Endodermal cell (in vitro differentiated cells): ENCODE data around the gene MFSD2B. TPM values are rescaled to one million over a fixed set of nuclear protein-coding genes. Genes with fewer than 3 reads are reported as not detected.

Experiments
- DNase-seq: peaks from one replicate; pipeline ENCODE4 v3.0.0-alpha.2; 2017
- H3K27ac ChIP-seq: 2 replicates; pipeline ENCODE4 v1.5.1; 2013; ENCODE audit warnings: mild to moderate bottlenecking, low read depth, low read length, moderate library complexity
- H3K27me3 ChIP-seq: 2 replicates; pipeline ENCODE4 v1.6.1; 2013; ENCODE audit warnings: mild to moderate bottlenecking, low read length, moderate library complexity; ENCODE audit not compliant: insufficient read depth, control insufficient read depth, poor library complexity, severe bottlenecking
- H3K36me3 ChIP-seq: 2 replicates; pipeline ENCODE4 v1.7.0; 2013; ENCODE audit warnings: mild to moderate bottlenecking, low read length, moderate library complexity; ENCODE audit not compliant: control insufficient read depth, insufficient read depth
- H3K4me1 ChIP-seq: one replicate; pipeline ENCODE4 v1.7.0; 2013; ENCODE audit warnings: low read length; ENCODE audit not compliant: control insufficient read depth, insufficient read depth
- H3K4me3 ChIP-seq: 2 replicates; pipeline ENCODE4 v1.5.1; 2013; ENCODE audit warnings: mild to moderate bottlenecking, low read length, moderate library complexity
- H3K9ac ChIP-seq: 2 replicates; pipeline ENCODE4 v1.6.1; 2013; ENCODE audit warnings: mild to moderate bottlenecking, low read length, moderate library complexity; ENCODE audit not compliant: poor library complexity, severe bottlenecking; ENCODE audit errors: extremely low read depth
- H3K9me3 ChIP-seq: 2 replicates; pipeline ENCODE4 v1.6.1; 2013; ENCODE audit warnings: mild to moderate bottlenecking, low read length, moderate library complexity; ENCODE audit not compliant: control insufficient read depth
- H3K27ac Mint-ChIP-seq: 2 replicates; pipeline ENCODE4 v1.8.0; 2020; ENCODE audit warnings: mixed read lengths
- H3K27me3 Mint-ChIP-seq: 2 replicates; pipeline ENCODE4 v1.8.0; 2021; ENCODE audit warnings: mild to moderate bottlenecking, mixed read lengths; ENCODE audit not compliant: insufficient read depth
- H3K36me3 Mint-ChIP-seq: 2 replicates; pipeline ENCODE4 v1.8.0; 2020; ENCODE audit warnings: low read depth, mixed read lengths
- H3K4me1 Mint-ChIP-seq: 2 replicates; pipeline ENCODE4 v1.8.0; 2020; ENCODE audit warnings: mixed read lengths
- H3K4me3 Mint-ChIP-seq: 2 replicates; pipeline ENCODE4 v1.8.0; 2020; ENCODE audit warnings: mild to moderate bottlenecking, moderate library complexity, mixed read lengths
- H3K9me3 Mint-ChIP-seq: 2 replicates; pipeline ENCODE4 v1.8.0; 2020; ENCODE audit warnings: mild to moderate bottlenecking, mixed read lengths
- WGBS, 2 experiments: methylation state at CpG; one replicate each; pipeline versions ENCODE4 v1.1.5 to v1.1.7; 2013; ENCODE audit warnings: missing lambda C conversion rate in 2 of 2, mixed read lengths in 1 of 2; ENCODE audit not compliant: insufficient coverage in 1 of 2, insufficient read length in 1 of 2; 5-methylcytosine and 5-hydroxymethylcytosine counted together
- total RNA-seq, 2 donors: library from RNA; stranded (reverse); fragmentation: NEBNext Ultra II Directional in 1 of 2; extraction: Animal tissue kit (Norgen Biotek cat#: 25700) in 1 of 2; gene quantifications; 2 replicates in 1 of 2; 3 replicates in 1 of 2; pipeline ENCODE4 v1.2.1, GENCODE V29; 2021
- TF ChIP-seq, protein P1 (sequence below): fragments of 200-600 bp; sonication (generic); conservative IDR thresholded peaks from 2 replicates; pipeline ENCODE4 v1.5.0; 2021; ENCODE audit warnings: antibody characterized with exemption, mild to moderate bottlenecking

Gene MFSD2B
- total RNA-seq, 2 donors from 2014 or later = 0.91 to 1.0 TPM

DNA sequence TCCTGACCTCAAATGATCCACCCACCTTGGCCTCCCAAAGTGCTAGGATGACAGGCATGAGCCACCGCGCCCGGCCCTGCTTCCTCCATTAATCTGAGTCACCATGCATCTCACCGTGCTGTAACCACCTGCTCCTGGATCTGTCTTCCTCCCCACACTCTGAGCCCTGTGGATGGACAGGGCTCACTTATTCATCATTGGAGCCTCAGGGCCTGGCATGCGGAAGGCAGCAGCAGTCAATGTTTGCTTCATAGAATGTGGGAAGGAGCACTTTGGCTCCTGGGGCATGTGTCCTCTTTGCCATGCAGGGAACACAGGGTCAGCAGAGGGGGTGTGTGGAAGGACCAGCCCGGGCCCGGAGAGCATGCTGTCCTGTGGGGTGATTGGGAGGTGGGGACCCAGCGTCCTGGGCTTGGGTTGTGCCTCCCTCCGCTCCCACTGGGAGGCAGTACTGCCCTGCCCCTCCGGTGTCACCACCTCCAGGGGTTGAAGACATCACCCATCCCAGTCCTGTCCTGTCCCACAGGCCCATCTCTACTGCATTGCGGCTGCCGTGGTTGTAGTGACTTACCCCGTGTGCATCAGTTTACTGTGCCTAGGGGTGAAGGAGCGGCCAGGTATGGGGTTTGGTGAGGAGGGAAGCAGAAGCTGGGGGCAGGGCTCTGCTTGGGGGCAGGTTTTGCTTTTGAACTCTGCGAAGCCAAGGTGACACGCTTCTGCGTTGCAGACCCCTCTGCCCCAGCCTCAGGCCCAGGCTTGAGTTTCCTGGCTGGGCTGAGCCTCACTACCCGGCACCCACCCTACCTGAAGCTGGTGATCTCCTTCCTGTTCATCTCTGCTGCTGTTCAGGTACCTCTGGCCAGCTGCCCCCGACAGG, 11.5 kb downstream of the MFSD2B start:
- Mint-ChIP-seq H3K27me3 (no peaks in the 10 kb centered on the region), H3K36me3 (peaks cover 11% of the 10 kb centered on the region), H3K27ac (peak overlapping the region; percentile 39), H3K4me3 (no peak overlapping the region), H3K9me3 (no peaks in the 10 kb centered on the region), H3K4me1 (peaks cover 11% of the 10 kb centered on the region)
- Histone ChIP-seq H3K4me1 (no peaks in the 10 kb centered on the region), H3K9ac (no peak overlapping the region), H3K36me3 (peaks cover 3% of the 10 kb centered on the region), H3K27me3 (no peaks in the 10 kb centered on the region), H3K4me3 (no peak overlapping the region), H3K27ac (no peak overlapping the region), H3K9me3 (no peaks in the 10 kb centered on the region)
- peak; percentile 91 for DNase-seq
- TF ChIP-seq, protein P1, sequence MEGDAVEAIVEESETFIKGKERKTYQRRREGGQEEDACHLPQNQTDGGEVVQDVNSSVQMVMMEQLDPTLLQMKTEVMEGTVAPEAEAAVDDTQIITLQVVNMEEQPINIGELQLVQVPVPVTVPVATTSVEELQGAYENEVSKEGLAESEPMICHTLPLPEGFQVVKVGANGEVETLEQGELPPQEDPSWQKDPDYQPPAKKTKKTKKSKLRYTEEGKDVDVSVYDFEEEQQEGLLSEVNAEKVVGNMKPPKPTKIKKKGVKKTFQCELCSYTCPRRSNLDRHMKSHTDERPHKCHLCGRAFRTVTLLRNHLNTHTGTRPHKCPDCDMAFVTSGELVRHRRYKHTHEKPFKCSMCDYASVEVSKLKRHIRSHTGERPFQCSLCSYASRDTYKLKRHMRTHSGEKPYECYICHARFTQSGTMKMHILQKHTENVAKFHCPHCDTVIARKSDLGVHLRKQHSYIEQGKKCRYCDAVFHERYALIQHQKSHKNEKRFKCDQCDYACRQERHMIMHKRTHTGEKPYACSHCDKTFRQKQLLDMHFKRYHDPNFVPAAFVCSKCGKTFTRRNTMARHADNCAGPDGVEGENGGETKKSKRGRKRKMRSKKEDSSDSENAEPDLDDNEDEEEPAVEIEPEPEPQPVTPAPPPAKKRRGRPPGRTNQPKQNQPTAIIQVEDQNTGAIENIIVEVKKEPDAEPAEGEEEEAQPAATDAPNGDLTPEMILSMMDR = peak; percentile 79
- 81 to 88% methylated on average over 14 to 19 of the region's 19 CpGs for WGBS, 2 experiments

DNA sequence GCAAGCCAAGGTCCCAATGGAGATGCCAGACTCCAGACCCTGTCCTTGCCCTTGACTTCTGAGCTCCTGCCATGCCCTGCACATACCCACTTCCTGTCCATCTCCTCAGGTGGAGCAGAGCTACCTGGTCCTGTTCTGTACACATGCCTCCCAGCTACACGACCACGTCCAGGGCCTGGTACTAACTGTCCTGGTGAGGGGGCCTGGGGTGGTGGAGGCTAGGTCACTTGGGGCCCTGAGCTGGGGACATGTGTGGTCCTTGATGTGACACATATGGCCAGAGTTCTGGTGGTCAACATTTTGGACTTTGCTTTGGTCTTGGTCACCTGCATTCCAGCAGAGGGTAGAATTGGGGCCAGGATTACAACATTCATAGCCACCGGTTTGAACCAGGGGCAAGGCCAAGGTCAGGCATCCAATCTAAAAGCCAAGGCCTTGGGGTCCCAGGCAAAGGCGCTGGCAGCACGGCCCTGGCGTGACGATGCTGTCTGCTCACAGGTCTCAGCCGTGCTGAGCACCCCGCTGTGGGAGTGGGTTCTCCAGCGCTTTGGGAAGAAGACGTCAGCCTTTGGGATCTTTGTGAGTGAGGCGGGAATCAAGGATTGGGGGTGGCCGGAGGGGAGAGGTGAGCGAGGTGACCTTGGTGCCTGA, 12.6 kb downstream of the MFSD2B start:
- H3K9me3 Mint-ChIP-seq = no peaks in the 10 kb centered on the region
- H3K4me3 ChIP-seq = no peak overlapping the region
- H3K9ac ChIP-seq = no peak overlapping the region
- peaks cover 17% of the 10 kb centered on the region for H3K4me1 Mint-ChIP-seq
- TF ChIP-seq, protein P1 = no peak
- no peaks in the 10 kb centered on the region for H3K27me3 ChIP-seq
- peaks cover 13% of the 10 kb centered on the region for H3K36me3 Mint-ChIP-seq
- DNase-seq = no peak
- H3K9me3 ChIP-seq = no peaks in the 10 kb centered on the region
- H3K27me3 Mint-ChIP-seq = no peaks in the 10 kb centered on the region
- H3K27ac Mint-ChIP-seq = no peak overlapping the region
- 94 to 99% methylated on average over 12 to 14 of the region's 14 CpGs for WGBS, 2 experiments
- no peak overlapping the region for H3K27ac ChIP-seq
- H3K36me3 ChIP-seq = peaks cover 3% of the 10 kb centered on the region
- no peaks in the 10 kb centered on the region for H3K4me1 ChIP-seq
- no peak overlapping the region for H3K4me3 Mint-ChIP-seq

DNA sequence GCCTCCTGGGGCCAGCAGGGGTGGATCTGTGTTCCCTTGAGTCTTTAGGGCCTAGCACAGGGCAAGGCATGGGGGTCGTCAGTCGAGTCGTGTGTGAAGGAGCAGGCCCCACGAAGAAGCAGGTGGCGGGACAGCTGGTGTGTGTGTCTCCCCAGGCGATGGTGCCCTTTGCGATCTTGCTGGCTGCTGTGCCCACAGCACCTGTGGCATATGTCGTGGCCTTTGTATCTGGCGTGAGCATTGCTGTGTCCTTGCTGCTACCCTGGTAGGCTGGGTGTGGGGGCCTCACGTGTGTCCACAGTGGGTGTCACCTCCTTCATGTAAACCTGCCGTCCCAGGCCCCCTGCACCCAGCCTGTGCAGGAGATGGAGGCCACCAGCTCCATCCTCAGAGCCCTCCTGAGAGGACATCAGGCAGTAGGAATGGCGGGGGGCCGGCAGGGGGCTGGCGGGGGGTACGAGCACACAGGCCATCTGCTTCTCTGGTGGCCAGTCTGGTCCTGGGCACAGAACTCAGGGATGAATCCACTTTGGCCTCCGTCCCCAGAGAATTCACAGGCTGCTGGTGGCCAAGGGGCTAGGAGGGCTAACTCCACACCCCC, 13.2 kb downstream of the MFSD2B start:
- Mint-ChIP-seq H3K4me1 (peaks cover 17% of the 10 kb centered on the region), H3K9me3 (no peaks in the 10 kb centered on the region), H3K36me3 (peaks cover 13% of the 10 kb centered on the region), H3K27ac (no peak overlapping the region), H3K4me3 (no peak overlapping the region), H3K27me3 (no peaks in the 10 kb centered on the region)
- Histone ChIP-seq H3K27ac (no peak overlapping the region), H3K36me3 (peaks cover 3% of the 10 kb centered on the region), H3K4me1 (no peaks in the 10 kb centered on the region), H3K27me3 (no peaks in the 10 kb centered on the region), H3K4me3 (no peak overlapping the region), H3K9ac (no peak overlapping the region), H3K9me3 (no peaks in the 10 kb centered on the region)
- TF ChIP-seq, protein P1 = no peak
- 89 to 91% methylated on average over 7 to 16 of the region's 16 CpGs for WGBS, 2 experiments
- DNase-seq = no peak
